GM12878 (cell line): ENCODE results near the gene DOK7.

ENCODE experiments used
- CTCF ChIP-seq, 3 experiments: IDR thresholded peaks in 2 of 3; conservative IDR thresholded peaks in 1 of 3; 2 replicates each; pipeline ENCODE4 v1.5.1; 2011; ENCODE audit warnings: low read depth in 3 of 3, low read length in 3 of 3, mild to moderate bottlenecking in 3 of 3, control low read depth in 2 of 3, moderate library complexity in 2 of 3, inconsistent platforms in 1 of 3, mixed read lengths in 1 of 3; ENCODE audit not compliant: control insufficient read depth in 2 of 3, insufficient read depth in 1 of 3; ENCODE audit errors: extremely low read depth in 1 of 3
- E4F1 ChIP-seq: fragments of 450-650 bp; IDR thresholded peaks from 2 replicates; pipeline ENCODE4 v1.6.1; 2018; ENCODE audit warnings: borderline replicate concordance, mild to moderate bottlenecking; ENCODE audit not compliant: partially characterized antibody
- EED ChIP-seq: sonication (generic); IDR thresholded peaks from 2 replicates; pipeline ENCODE4 v1.6.1; 2016; ENCODE audit warnings: antibody characterized with exemption, low read depth
- EP300 ChIP-seq, 2 experiments: fragments of 150-350 bp in 1 of 2; IDR thresholded peaks; 2 replicates each; pipeline ENCODE4 v1.6.1; 2011 to 2012; ENCODE audit warnings: low read depth in 2 of 2, low read length in 2 of 2, borderline replicate concordance in 1 of 2, improper control_type of control experiment in 1 of 2, inconsistent platforms in 1 of 2; ENCODE audit not compliant: control insufficient read depth in 1 of 2
- IKZF1 ChIP-seq: fragments of 450-650 bp; conservative IDR thresholded peaks from 2 replicates; pipeline ENCODE4 v1.6.1; 2017; ENCODE audit warnings: antibody characterized with exemption, mild to moderate bottlenecking
- POLR2A ChIP-seq: IDR thresholded peaks from 2 replicates; pipeline ENCODE4 v1.6.1; 2011; ENCODE audit warnings: low read depth, mild to moderate bottlenecking, low read length
- POLR2AphosphoS5 ChIP-seq: IDR thresholded peaks from 2 replicates; pipeline ENCODE4 v1.6.1; 2011; ENCODE audit warnings: mild to moderate bottlenecking, low read length, inconsistent platforms
- POU2F2 ChIP-seq: IDR thresholded peaks from 3 replicates; pipeline ENCODE4 v1.6.1; 2011; ENCODE audit warnings: low read depth, mild to moderate bottlenecking, low read length, borderline replicate concordance
- SREBF1 ChIP-seq: IDR thresholded peaks from 2 replicates; pipeline ENCODE4 v1.6.1; 2012; ENCODE audit warnings: mild to moderate bottlenecking, low read length
- SRF ChIP-seq, 2 experiments: IDR thresholded peaks; 2 replicates each; pipeline ENCODE4 v1.6.1; 2011; ENCODE audit warnings: low read depth in 2 of 2, low read length in 2 of 2, mild to moderate bottlenecking in 1 of 2, moderate library complexity in 1 of 2
- TF ChIP-seq, protein P1 (sequence below): IDR thresholded peaks from 2 replicates; pipeline ENCODE4 v1.6.1; 2011; ENCODE audit warnings: low read depth, mild to moderate bottlenecking, low read length, moderate library complexity, borderline replicate concordance; ENCODE audit errors: extremely low read depth

DNA sequence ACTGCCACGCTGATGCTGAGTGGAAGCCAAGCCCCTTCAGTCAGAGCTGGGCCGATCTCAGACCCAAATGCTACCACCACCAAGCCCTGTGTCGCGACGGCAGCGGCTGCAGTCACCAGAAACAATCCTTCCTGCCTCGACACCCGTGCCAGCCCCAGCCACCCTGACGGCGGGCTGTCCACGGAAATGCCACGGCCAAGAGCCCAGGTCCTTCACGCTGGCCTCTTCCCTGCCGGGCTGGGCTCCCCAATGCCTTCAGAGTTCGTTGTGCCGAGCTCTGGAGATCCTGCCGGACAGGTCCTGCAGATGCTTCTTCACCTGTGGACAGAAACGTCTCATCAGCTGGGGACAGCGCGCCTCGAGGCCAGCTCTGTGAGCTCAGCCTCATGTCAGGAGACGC, 49.6 kb downstream of the DOK7 start:
- TF ChIP-seq EP300 (IDR thresholded peaks at IDR 0.05; ENCODE audit: borderline replicate concordance in 1 of 2, control insufficient read depth in 1 of 2, low read depth in 2 of 2, low read length in 2 of 2) (no peak), CTCF (IDR thresholded peaks at IDR 0.05 in 2 of 3, conservative IDR thresholded peaks at IDR 0.05 in 1 of 3; ENCODE audit: control insufficient read depth in 2 of 3, extremely low read depth in 1 of 3, insufficient read depth in 1 of 3, low read depth in 3 of 3, low read length in 3 of 3) (no peak), E4F1 (no peak), SRF (IDR thresholded peaks at IDR 0.05; ENCODE audit: low read depth in 2 of 2, low read length in 2 of 2) (no peak), POU2F2 (no peak), IKZF1 (no peak), SREBF1 (no peak), POLR2A (no peak), EED (no peak), POLR2AphosphoS5 (no peak)
- TF ChIP-seq, protein P1, sequence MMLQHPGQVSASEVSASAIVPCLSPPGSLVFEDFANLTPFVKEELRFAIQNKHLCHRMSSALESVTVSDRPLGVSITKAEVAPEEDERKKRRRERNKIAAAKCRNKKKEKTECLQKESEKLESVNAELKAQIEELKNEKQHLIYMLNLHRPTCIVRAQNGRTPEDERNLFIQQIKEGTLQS, result no peak
